GM19351 (cell line): ENCODE results near the gene PTPRK.
A peak's percentile ranks its signal among the peaks of the same experiment; 100 is the strongest.

ENCODE experiments used
- ATAC-seq: cut with Tn5 transposase; IDR thresholded peaks from one replicate; pipeline ENCODE4 v1.9.1; 2021; ENCODE audit warnings: mild to moderate bottlenecking, moderate library complexity; ENCODE audit not compliant: unreplicated experiment

PTPRK gene

DNA sequence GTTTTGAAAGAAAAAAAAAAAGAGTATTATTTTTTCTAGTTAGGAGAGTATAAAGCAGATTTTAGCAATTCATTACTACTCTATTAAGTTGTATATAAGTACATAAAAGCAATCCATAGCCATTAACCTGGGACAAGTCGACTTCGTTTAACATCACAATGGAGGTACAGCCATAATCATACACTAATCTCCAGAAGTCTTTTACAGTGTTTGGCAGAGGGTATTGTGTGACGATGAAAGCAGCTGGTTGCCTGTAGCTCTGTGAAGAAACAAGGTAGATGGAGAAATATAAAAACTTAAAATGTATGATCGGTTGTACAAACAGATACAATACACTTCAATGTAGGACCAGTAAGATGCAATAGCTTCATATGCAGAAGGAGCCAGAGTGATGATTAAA, 543.6 kb downstream of the PTPRK start:
- no peak for ATAC-seq

GRCh38 chr6:127976111-127976510, 544.3 kb downstream of the PTPRK start:
- ATAC-seq: no peak

DNA sequence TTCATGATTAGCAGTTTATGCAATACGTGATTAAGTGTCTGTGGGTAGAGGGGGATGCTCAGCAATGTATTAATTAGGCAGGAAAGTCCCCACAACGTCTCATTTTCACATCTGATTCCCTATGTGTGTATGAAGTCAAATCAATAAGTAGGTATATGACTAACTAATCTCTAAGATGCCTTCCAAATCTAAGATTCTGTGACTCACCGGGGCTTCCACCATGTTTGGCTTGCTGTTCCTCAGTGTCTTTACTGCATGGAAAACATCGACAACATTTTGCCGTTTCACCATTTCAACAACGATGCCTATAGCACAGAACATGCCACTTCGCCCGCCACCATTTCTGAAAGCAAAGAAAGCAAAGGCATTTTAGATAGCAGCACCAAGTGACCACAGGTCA, 547.6 kb downstream of the PTPRK start:
- no peak for ATAC-seq

DNA sequence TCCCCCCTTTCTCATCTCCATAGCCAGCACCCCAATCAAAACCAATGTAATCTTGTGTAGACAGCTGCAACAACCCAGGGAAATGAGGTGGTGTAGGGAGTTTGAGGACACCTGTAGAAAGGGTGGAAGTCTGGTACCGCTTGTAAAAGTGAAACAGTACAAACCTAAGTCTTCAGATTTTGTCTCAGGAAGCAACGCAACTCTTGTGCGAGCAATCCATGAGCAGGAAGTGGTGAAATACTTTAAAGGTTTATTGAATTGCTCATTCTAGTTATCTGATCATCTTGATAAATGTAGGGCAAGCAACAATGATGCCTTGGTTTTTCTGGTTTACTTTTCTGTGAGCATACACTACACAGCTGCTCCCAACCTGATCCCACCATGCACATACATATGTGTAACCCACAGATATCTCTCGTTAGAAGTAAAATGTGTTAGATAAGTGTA, 548.4 kb downstream of the PTPRK start:
- no peak for ATAC-seq

DNA sequence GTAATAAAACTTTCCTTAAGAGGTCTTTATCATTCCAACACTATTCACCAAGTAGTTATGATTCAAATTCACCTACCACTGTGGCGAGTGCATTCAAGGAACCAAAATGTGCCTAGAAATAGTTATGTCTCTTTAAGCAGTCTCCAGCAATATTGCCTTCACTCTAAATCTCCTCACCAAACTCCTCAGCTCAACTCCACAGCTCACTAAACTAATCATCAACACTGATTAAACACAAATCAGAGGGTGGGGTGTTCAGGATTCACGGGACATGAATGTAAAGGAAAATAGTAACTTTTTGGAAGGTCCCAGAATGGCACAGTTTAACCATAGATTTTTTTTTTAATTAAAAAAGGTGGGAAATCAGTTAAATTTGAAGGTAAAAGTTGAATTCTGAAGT, 549.0 kb downstream of the PTPRK start:
- no peak for ATAC-seq

DNA sequence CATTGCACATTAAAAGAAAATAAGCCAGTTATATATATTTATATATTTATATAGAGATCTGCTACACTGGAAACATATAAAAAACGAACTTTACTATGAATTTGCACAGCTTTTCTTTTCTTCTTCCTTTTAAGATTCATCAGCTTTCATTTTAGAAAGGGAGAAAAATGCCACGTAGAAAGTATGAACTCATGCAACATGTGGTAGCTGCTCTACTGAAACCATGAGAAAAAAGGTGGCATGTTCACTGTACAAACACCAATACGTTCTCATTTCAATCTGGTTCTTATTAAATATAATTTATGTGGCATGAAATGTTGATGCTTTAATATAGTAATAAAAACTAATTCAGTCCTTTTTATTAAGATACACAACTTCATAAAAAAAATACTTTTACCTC, 550.7 kb downstream of the PTPRK start:
- ATAC-seq: no peak

DNA sequence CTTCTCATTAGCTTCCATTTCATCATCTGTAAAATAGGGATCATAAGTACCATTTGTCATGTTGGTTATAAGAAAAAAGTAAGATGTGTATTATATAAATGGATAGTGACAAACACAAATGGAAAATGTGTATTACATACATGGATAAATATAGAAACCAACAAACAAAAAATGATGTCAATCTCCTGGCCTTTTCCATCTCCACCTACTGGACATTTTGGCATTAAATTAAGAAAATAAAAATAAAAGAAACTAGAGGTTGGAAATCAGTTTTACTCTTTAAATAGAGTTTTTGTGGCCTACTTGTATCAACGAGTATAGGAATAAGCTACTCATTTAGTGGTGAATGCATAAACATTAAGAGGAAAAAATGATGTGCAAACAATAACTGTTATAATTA, 552.0 kb downstream of the PTPRK start:
- no peak for ATAC-seq

DNA sequence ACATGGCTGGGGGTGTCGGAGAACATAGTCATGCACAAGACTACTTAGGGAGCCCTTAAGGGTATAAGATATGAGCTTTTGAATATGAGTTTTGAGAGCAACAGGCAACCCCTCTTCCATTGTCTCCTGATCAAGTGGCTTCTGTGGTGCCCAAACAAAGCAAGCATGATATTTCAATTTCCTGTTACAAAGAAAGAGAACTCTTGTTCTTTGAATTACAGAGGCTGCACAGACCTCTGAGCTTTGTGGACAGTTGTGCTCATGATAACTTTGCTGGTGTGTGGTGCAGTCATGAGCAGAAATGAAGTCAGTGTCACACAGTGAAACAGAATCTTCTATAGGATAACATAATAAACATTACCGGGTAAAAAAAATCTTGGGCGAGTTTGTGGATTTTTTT, 552.7 kb downstream of the PTPRK start:
- ATAC-seq: no peak

- ATAC-seq: no peak
Measured at GRCh38 chr6:127966616-127967015, 553.8 kb downstream of the PTPRK start.

DNA sequence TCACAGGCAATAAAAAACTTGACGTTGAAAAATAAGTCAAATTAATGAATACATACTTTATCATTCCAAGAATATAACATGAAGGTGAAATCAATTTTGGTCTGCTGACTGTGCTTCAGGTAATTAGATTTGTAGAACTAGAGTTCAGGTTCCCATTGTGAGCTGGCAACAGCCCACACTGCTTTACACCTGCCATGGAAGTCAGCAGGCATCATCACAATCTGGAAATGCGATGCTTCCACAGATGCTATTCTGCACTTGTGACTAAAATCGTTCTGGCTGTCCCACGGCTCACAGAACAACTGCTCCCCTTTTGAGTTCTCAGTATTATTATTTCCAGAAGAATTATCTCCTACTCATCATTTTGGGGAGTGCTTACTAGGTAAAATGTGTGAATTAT, 556.9 kb downstream of the PTPRK start:
- ATAC-seq: no peak

DNA sequence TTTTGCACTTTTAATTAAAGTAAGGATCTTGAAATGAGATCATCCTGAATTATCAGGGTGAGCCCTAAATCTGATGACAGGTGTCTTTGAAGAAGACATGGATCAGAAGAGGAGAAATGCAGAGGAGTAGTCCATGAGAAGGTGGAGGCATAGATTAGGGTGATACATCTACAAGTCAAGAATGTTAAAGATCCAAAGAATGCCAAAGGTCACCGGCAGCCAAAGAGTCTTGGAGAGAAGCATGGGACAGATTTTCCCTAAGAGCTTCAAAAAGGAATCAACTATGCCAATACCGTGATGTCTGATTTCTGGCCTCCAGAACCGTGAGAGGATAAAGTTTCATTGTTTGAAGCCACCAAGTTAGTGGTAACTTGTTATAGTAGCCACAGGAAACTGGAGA, 560.5 kb downstream of the PTPRK start:
- ATAC-seq: no peak

DNA sequence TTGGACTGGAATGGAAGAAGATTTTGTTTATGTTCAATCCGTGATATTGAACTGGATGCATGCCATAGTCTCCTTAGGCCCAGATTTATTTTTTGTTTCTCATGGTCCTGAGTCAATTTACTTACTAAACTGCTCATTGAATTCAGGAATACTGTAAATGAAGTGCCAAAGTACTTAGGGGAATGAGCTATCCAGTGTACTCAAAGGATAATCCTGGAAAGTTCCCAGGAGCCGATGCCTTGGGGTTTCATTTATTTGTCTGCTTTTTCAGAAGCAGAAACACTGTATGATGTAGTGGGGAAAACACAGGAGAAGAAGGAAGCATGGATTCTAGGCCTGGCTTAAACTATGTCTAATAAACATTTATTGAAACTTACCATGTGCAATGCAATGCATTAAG, 563.4 kb downstream of the PTPRK start:
- ATAC-seq: no peak

DNA sequence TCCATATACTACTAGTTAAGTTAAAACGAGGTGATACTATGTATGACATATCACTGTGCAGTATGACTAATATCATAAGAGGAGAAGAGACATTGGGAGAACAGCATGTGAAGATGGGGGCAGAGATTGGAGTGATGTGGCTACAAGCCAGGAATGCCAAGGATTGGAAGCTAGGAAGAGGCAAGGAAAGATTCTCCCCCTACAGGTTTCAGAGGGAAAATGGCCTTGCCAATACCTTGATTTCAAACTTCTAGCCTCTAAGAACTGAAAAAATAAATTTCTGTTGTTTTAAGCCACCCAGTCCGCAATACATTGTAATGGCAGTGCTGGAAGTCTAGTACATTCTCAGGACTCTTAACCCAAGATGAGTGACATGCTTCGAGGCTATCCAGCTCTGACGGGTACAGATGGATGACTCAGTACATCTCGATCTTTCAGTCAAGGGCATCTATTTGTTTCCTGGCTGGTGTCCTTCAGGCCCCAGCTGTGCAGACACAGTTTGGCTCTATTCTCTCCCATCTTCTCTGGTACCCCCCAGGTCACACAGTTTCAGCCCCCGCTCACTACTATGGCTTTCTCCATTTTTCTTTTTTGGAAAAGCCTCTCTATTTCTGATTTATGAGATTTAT, 564.0 kb downstream of the PTPRK start:
- ATAC-seq: no peak

DNA sequence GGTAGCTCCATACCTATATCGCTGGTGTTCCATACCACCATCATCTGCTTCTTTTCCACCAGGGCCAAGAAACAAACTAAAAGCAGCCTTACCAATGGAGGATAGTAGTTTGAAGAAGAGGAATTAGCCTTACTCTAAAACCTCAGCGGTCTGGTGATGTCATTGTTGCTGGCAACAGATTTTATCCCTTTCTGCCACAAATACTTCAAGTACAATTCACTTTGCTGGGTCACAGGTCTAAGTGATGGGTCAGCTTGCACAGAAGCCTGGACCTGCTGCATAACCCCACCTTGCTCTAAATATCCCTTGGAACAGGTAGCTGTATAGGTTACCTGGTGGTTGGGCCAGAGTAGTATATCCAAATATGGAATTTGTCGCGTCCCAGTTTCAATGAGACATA, 566.3 kb downstream of the PTPRK start:
- no peak for ATAC-seq

DNA sequence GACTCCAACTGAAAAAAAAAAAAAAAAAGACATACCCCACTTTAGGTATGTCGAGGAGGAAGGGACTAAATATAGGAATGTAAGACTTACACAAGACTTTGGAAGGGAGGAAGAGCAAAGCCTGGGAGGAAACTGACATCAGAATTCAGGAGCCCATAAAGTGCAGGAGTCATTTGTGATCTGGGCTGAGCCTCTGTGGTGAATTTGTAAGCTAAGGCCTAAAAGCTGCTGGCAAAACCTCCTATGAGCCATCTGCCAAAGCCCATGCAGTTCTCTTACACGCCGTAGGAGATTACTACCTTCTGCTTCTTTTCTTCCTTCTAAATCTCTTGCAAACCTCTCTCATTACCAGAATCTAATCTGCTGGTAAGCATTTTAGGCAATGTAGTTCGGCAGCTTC, 567.6 kb downstream of the PTPRK start:
- ATAC-seq: no peak

DNA sequence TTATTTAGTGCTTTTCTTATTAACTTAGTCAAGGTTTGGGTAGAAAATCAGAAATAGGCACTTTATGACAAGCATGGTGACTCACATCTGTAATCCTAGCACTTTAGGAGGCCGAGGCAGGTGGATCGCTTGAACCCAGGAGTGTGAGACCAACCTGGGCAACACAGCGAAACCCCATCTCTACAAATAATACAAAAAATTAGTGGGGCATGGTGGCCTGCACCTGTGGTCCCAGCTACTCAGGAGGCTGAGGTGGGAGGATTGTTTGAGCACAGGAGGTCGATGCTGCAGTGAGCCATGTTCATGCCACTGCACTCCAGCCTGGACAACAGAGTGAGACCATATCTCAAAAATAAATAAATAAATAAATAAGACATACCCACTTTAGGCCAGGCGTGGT, 568.2 kb downstream of the PTPRK start:
- no peak for ATAC-seq

GRCh38 chr6:127951172-127951917, 569.1 kb downstream of the PTPRK start:
- peak; percentile 45 for ATAC-seq

GRCh38 chr6:127950566-127951145, 569.7 kb downstream of the PTPRK start:
- no peak for ATAC-seq

GRCh38 chr6:127949251-127949650, 571.1 kb downstream of the PTPRK start:
- no peak for ATAC-seq

- ATAC-seq: no peak
Measured at GRCh38 chr6:127946388-127946787, 574.0 kb downstream of the PTPRK start.

- ATAC-seq: no peak
Measured at GRCh38 chr6:127945434-127946097, 574.8 kb downstream of the PTPRK start.

DNA sequence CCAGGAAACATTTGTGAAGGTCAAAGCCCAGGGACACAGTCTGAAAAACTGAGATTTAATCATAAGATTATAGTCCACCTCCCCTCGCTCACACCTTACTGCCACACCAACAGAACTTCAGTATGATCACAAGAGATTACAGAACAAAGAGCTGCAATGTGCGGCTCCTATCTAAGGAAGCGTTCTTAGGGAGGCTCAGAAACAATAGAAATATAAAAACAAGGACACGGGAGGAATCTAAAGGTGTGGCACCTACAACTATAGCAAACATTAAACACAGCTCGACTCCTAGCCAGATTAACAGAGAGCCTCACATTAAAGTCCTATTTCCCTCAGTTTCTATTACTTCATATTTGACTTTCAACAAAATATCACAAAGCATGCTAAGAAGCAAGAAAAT, 579.2 kb downstream of the PTPRK start:
- ATAC-seq: no peak
